Measurements from ENCODE around the gene LCN9. TPM values are rescaled to one million over a fixed set of nuclear protein-coding genes. Genes with fewer than 3 reads are reported as not detected.

Gene LCN9
- total and polyA plus RNA-seq, 9 of the 15 experiments (the other 6 are each of a cell fraction or from before 2014, with no cell fraction given): not detected

DNA sequence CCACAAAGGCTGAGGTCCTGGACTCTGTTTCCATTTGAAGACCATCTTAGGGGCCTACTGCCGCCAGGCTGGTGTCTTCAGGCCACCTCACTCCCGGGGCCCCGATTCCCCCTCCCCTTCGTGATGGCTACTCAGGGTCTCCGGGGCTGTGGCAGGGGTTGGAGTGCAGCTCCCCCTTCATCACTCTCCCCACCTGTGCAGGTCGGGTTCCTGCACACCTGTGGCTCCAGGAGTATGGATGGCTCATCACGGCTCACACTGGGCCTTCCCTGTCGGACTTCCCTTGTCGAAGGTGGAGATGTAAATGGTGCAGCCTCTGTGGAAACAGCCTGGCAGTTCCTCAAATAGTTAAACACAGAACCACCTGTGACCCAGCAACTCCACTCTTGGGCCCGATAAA, 11.9 kb downstream of the LCN9 start:
- no peaks in the 10 kb centered on the region for H3K79me2 ChIP-seq (ENCODE audit: control insufficient read depth, insufficient read depth, low read length)
- H3K36me3 ChIP-seq (ENCODE audit: control insufficient read depth, insufficient read depth, low read length): no peaks in the 10 kb centered on the region
- H2AFZ ChIP-seq (ENCODE audit: low read depth, low read length): no peak overlapping the region
- TF ChIP-seq, protein P1, sequence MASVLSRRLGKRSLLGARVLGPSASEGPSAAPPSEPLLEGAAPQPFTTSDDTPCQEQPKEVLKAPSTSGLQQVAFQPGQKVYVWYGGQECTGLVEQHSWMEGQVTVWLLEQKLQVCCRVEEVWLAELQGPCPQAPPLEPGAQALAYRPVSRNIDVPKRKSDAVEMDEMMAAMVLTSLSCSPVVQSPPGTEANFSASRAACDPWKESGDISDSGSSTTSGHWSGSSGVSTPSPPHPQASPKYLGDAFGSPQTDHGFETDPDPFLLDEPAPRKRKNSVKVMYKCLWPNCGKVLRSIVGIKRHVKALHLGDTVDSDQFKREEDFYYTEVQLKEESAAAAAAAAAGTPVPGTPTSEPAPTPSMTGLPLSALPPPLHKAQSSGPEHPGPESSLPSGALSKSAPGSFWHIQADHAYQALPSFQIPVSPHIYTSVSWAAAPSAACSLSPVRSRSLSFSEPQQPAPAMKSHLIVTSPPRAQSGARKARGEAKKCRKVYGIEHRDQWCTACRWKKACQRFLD (CRISPR knock-in tag; IDR thresholded peaks at IDR 0.05): no peak
- TF ChIP-seq POU5F1 (IDR thresholded peaks at IDR 0.05; ENCODE audit: borderline replicate concordance, low read depth, low read length, partially characterized antibody): no peak
- no peak for TF ChIP-seq ETV6 (IDR thresholded peaks at IDR 0.05; ENCODE audit: borderline replicate concordance in 1 of 2, low read depth in 2 of 2, low read length in 1 of 2)
- no peak for TF ChIP-seq ETV6 (CRISPR knock-in tag; IDR thresholded peaks at IDR 0.05; ENCODE audit: borderline replicate concordance)
- TF ChIP-seq GABPB1 (CRISPR knock-in tag; IDR thresholded peaks at IDR 0.05): no peak
- TF ChIP-seq, protein P2, sequence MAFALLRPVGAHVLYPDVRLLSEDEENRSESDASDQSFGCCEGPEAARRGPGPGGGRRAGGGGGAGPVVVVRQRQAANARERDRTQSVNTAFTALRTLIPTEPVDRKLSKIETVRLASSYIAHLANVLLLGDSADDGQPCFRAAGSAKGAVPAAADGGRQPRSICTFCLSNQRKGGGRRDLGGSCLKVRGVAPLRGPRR (CRISPR knock-in tag; IDR thresholded peaks at IDR 0.05): no peak
- TF ChIP-seq, protein P3, sequence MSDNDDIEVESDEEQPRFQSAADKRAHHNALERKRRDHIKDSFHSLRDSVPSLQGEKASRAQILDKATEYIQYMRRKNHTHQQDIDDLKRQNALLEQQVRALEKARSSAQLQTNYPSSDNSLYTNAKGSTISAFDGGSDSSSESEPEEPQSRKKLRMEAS (CRISPR knock-in tag; IDR thresholded peaks at IDR 0.05): no peak
- TF ChIP-seq, protein P4, sequence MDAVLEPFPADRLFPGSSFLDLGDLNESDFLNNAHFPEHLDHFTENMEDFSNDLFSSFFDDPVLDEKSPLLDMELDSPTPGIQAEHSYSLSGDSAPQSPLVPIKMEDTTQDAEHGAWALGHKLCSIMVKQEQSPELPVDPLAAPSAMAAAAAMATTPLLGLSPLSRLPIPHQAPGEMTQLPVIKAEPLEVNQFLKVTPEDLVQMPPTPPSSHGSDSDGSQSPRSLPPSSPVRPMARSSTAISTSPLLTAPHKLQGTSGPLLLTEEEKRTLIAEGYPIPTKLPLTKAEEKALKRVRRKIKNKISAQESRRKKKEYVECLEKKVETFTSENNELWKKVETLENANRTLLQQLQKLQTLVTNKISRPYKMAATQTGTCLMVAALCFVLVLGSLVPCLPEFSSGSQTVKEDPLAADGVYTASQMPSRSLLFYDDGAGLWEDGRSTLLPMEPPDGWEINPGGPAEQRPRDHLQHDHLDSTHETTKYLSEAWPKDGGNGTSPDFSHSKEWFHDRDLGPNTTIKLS (IDR thresholded peaks at IDR 0.05; ENCODE audit: borderline replicate concordance, low read depth): no peak
- TF ChIP-seq ZNF830 (CRISPR knock-in tag; IDR thresholded peaks at IDR 0.05): no peak
- TF ChIP-seq, protein P5, sequence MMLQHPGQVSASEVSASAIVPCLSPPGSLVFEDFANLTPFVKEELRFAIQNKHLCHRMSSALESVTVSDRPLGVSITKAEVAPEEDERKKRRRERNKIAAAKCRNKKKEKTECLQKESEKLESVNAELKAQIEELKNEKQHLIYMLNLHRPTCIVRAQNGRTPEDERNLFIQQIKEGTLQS (IDR thresholded peaks at IDR 0.05): no peak
- TF ChIP-seq, protein P5 (CRISPR knock-in tag; conservative IDR thresholded peaks at IDR 0.05): no peak
- TF ChIP-seq SAP30 (IDR thresholded peaks at IDR 0.05; ENCODE audit: borderline replicate concordance, insufficient read depth, low read depth, low read length, poor library complexity, severe bottlenecking): no peak
- no peak for TF ChIP-seq SMAD2 (IDR thresholded peaks at IDR 0.05; ENCODE audit: low read depth, low read length)
- TF ChIP-seq SMAD4 (CRISPR knock-in tag; conservative IDR thresholded peaks at IDR 0.05): no peak
- no peak for TF ChIP-seq ZNF507 (tag; conservative IDR thresholded peaks at IDR 0.05)
- no peak for TF ChIP-seq ZKSCAN8 (CRISPR knock-in tag; IDR thresholded peaks at IDR 0.05)
- TF ChIP-seq TRIM28 (IDR thresholded peaks at IDR 0.05): no peak
- no peak overlapping the region for H3K9ac ChIP-seq (ENCODE audit: insufficient read depth in 1 of 2, low read depth in 2 of 2, low read length in 2 of 2)
- CTCF ChIA-PET (ENCODE audit: low intra/inter-chr PET ratio): no interaction called here
- H3K9me1 ChIP-seq (ENCODE audit: control insufficient read depth, insufficient read depth, low read length): no peaks in the 10 kb centered on the region
- FAIRE-seq (no peak), DNase-seq (ENCODE audit: extremely low read depth in 1 of 4, low spot score in 3 of 4) (no peak), ATAC-seq (no peak)
- in situ Hi-C loops (cut with MboI): no loop called here
- POLR2A ChIA-PET: interaction anchor here (0.6 to 1.7 kb wide), 2 partner anchors 10 to 26 kb away, joined by 3 to 4 read pairs; no protein-coding TSS in a partner anchor
- WGBS (ENCODE audit: insufficient coverage, low coverage, missing lambda C conversion rate): 1% methylated on average over 10 of the region's 10 CpGs
- H3K4me3 ChIP-seq: no peak overlapping the region
- peaks cover 0 to 10% of the 10 kb centered on the region in 2 experiments; a peak in 2 of 5 replicates for H3K4me1 ChIP-seq (replicated peaks in 1 of 2; ENCODE audit: control insufficient read depth in 2 of 2, insufficient read depth in 2 of 2, low read length in 2 of 2)
- H4K20me1 ChIP-seq (replicated peaks; ENCODE audit: control insufficient read depth, insufficient read depth, low read length): 0 out of 2 replicates have a peak, but pooled peaks cover 4% of the 10 kb centered on the region
- H3K9me3 ChIP-seq (replicated peaks; ENCODE audit: control insufficient read depth, insufficient read depth, low read depth, low read length): no peaks in the 10 kb centered on the region
- H3K27me3 ChIP-seq (ENCODE audit: control insufficient read depth in 2 of 2, insufficient read depth in 2 of 2, low read length in 2 of 2): peaks cover 23 to 58% of the 10 kb centered on the region in 2 experiments
- H3K4me2 ChIP-seq (ENCODE audit: insufficient read depth, low read length): no peak overlapping the region
- BruUV-seq (replicated peaks): no TSS peak
- H3K27ac ChIP-seq (ENCODE audit: extremely low read depth, low read depth, low read length): no peak overlapping the region
- intact Hi-C loops (cut with micrococcal nuclease): no loop called here

All from K562 (cell line).